Right lobe of liver (tissue), 6 donors: Measurements from ENCODE around the gene PLAC1. TPM values are rescaled to one million over a fixed set of nuclear protein-coding genes. Genes with fewer than 3 reads are reported as not detected.

Source experiments
- ATAC-seq, 4 donors: fragments of 200-7000 bp; cut with Tn5 transposase; one replicate each; pipeline ENCODE4 v1.9.1; 2020; ENCODE audit warnings: mild to moderate bottlenecking in 4 of 4, moderate library complexity in 4 of 4
- DNase-seq, 3 donors: peaks; one replicate each; pipeline ENCODE4 v3.0.0-alpha.2; 2020
- H3K27ac ChIP-seq, 3 donors: fragments of 200-600 bp; one replicate each; pipeline ENCODE4 v1.8.0; 2022
- H3K27me3 ChIP-seq, 2 donors: fragments of 200-600 bp; one replicate each; pipeline ENCODE4 v1.8.0; 2022
- H3K36me3 ChIP-seq, 4 donors: fragments of 200-600 bp; sonication (generic) in 1 of 4; one replicate each; pipeline versions ENCODE4 v1.5.1 to v1.8.0; 2017 to 2022; ENCODE audit warnings: control low read depth in 1 of 4
- H3K4me1 ChIP-seq, 4 donors: fragments of 200-600 bp; sonication (generic) in 1 of 4; one replicate each; pipeline versions ENCODE4 v1.5.1 to v1.8.0; 2017 to 2022; ENCODE audit warnings: control low read depth in 1 of 4
- H3K4me3 ChIP-seq, 3 donors: fragments of 200-600 bp; one replicate each; pipeline ENCODE4 v1.8.0; 2022
- H3K9me3 ChIP-seq, 4 donors: fragments of 200-600 bp; sonication (generic) in 1 of 4; one replicate each; pipeline versions ENCODE4 v1.5.1 to v1.8.0; 2017 to 2022; ENCODE audit warnings: control low read depth in 1 of 4
- CTCF ChIP-seq, 4 donors: fragments of 200-600 bp in 3 of 4; fragments of 450-650 bp in 1 of 4; IDR thresholded peaks; one replicate each; pipeline versions ENCODE4 v1.5.1 to v1.8.0; 2016 to 2022; ENCODE audit warnings: antibody characterized with exemption in 4 of 4, mild to moderate bottlenecking in 2 of 4
- POLR2A ChIP-seq: fragments of 450-650 bp; IDR thresholded peaks from one replicate; pipeline ENCODE4 v1.6.1; 2017; ENCODE audit warnings: antibody characterized with exemption, mild to moderate bottlenecking
- whole genome bisulfite sequencing: methylation state at CpG from one replicate; pipeline ENCODE4 v1.1.6; 2018; ENCODE audit warnings: low coverage, low lambda C conversion rate; ENCODE audit not compliant: insufficient coverage; ENCODE audit errors: missing lambda C conversion rate; 5-methylcytosine and 5-hydroxymethylcytosine counted together
- intact Hi-C, 2 donors: fragments of 100-400 bp; cut with DNase I; formaldehyde crosslinking; loops; one replicate each; pipeline versions ENCODE4 v1.11.2 to v1.14.1; 2022
- total RNA-seq, 6 experiments: library from RNA; depleted of rRNA in 2 of 6; stranded (reverse); fragments of >200 nt in 2 of 6; fragmentation: NEBNext Ultra II Directional in 3 of 6; extraction: Animal tissue kit (Norgen Biotek cat#: 25700) in 3 of 6; gene quantifications; one replicate each; pipeline versions ENCODE4 v1.1.0 to v1.2.4, GENCODE V29; 2016 to 2023
- donor health status: DM: no; HTN: yes; CAD: no.
- donor health status: DM: no; HTN: no; CAD: no.
- donor health status: DM: no; HTN: no; CAD: no.
- donor health status: DM: no; HTN: yes; CAD: no.
- donor health status: DM: no; HTN: yes; CAD: no.

PLAC1 gene
- total RNA-seq, 6 experiments from 2014 or later = not detected

- H3K9me3 ChIP-seq = no peaks in the 10 kb centered on the region
- no peak for TF ChIP-seq POLR2A
- no peak for TF ChIP-seq CTCF (IDR thresholded peaks at IDR 0.05)
- no peak for DNase-seq
- intact Hi-C loops = no loop called here
- no peak overlapping the region for H3K27ac ChIP-seq
- H3K36me3 ChIP-seq = no peaks in the 10 kb centered on the region
- no peak for ATAC-seq
- H3K4me3 ChIP-seq = no peak overlapping the region
- 22% methylated on average over 2 of the region's 2 CpGs for WGBS
- no peaks in the 10 kb centered on the region for H3K4me1 ChIP-seq
- no peaks in the 10 kb centered on the region for H3K27me3 ChIP-seq
These were observed 24.9 kb downstream of the PLAC1 start for GRCh38 chrX:134633394-134633793.

- H3K27ac ChIP-seq = no peak overlapping the region
- WGBS = 19% methylated on average over 3 of the region's 3 CpGs
- H3K9me3 ChIP-seq = no peaks in the 10 kb centered on the region
- ATAC-seq (no peak), DNase-seq (no peak)
- no peak overlapping the region for H3K4me3 ChIP-seq
- intact Hi-C loops = no loop called here
- H3K27me3 ChIP-seq = no peaks in the 10 kb centered on the region
- TF ChIP-seq POLR2A = no peak
- no peaks in the 10 kb centered on the region for H3K36me3 ChIP-seq
- H3K4me1 ChIP-seq = no peaks in the 10 kb centered on the region
These were observed 25.9 kb downstream of the PLAC1 start for GRCh38 chrX:134632355-134632754.

GRCh38 chrX:134631426-134632346 is 26.6 kb downstream of the PLAC1 start:
- Histone ChIP-seq H3K4me3 (no peak overlapping the region), H3K36me3 (no peaks in the 10 kb centered on the region), H3K9me3 (no peaks in the 10 kb centered on the region), H3K27ac (no peak overlapping the region), H3K27me3 (no peaks in the 10 kb centered on the region), H3K4me1 (no peaks in the 10 kb centered on the region)
- no peak for ATAC-seq
- 34% methylated on average over 8 of the region's 9 CpGs for WGBS
- TF ChIP-seq POLR2A (no peak), CTCF (IDR thresholded peaks at IDR 0.05) (no peak)
- intact Hi-C loops = no loop called here
- DNase-seq = no peak

- H3K36me3 ChIP-seq = no peaks in the 10 kb centered on the region
- WGBS = 56% methylated on average over 1 of the region's 1 CpG
- DNase-seq = no peak
- TF ChIP-seq POLR2A (no peak), CTCF (IDR thresholded peaks at IDR 0.05) (no peak)
- intact Hi-C loops = no loop called here
- no peaks in the 10 kb centered on the region for H3K4me1 ChIP-seq
- ATAC-seq = no peak
- H3K27ac ChIP-seq = no peak overlapping the region
- no peaks in the 10 kb centered on the region for H3K27me3 ChIP-seq
- H3K4me3 ChIP-seq = no peak overlapping the region
- no peaks in the 10 kb centered on the region for H3K9me3 ChIP-seq
These were observed 29.6 kb downstream of the PLAC1 start for GRCh38 chrX:134628663-134629062.

- ATAC-seq (no peak), DNase-seq (no peak)
- Histone ChIP-seq H3K4me3 (no peak overlapping the region), H3K27ac (no peak overlapping the region), H3K36me3 (no peaks in the 10 kb centered on the region), H3K9me3 (no peaks in the 10 kb centered on the region), H3K4me1 (no peaks in the 10 kb centered on the region), H3K27me3 (no peaks in the 10 kb centered on the region)
- TF ChIP-seq CTCF (IDR thresholded peaks at IDR 0.05) (no peak), POLR2A (no peak)
- intact Hi-C loops = no loop called here
These were observed 31.8 kb downstream of the PLAC1 start for GRCh38 chrX:134626434-134626833.
